Peyer's patch (tissue), 4 donors: ENCODE measurements around the gene FNDC5. TPM values are rescaled to one million over a fixed set of nuclear protein-coding genes. Genes with fewer than 3 reads are reported as not detected.

Source experiments
- DNase-seq, 3 donors: peaks; one replicate each; pipeline ENCODE4 v3.0.0-alpha.2; 2017 to 2019
- H3K27ac ChIP-seq, 4 donors: fragments of 200-600 bp; sonication (generic); one replicate each; pipeline ENCODE4 v1.5.1; 2016 to 2019
- H3K27me3 ChIP-seq, 2 donors: fragments of 200-600 bp; sonication (generic); one replicate each; pipeline ENCODE4 v1.5.1; 2019
- H3K36me3 ChIP-seq, 3 donors: fragments of 200-600 bp; sonication (generic); one replicate each; pipeline ENCODE4 v1.5.1; 2016 to 2019
- H3K4me1 ChIP-seq, 4 donors: fragments of 200-600 bp; sonication (generic); one replicate each; pipeline ENCODE4 v1.5.1; 2016 to 2019
- H3K4me3 ChIP-seq, 4 donors: fragments of 200-600 bp; sonication (generic); 1 replicate in 3 of 4; 2 replicates in 1 of 4; pipeline ENCODE4 v1.5.1; 2016 to 2019; ENCODE audit warnings: mild to moderate bottlenecking in 1 of 4
- H3K9me3 ChIP-seq, 4 donors: fragments of 200-600 bp; sonication (generic); one replicate each; pipeline ENCODE4 v1.5.1; 2016 to 2019; ENCODE audit warnings: mild to moderate bottlenecking in 1 of 4
- CTCF ChIP-seq, 6 experiments: fragments of 450-650 bp in 4 of 6; fragments of 200-600 bp in 2 of 6; sonication (generic) in 1 of 6; IDR thresholded peaks; one replicate each; pipeline ENCODE4 v1.5.1; 2017 to 2019; ENCODE audit warnings: antibody characterized with exemption in 6 of 6, mild to moderate bottlenecking in 3 of 6, moderate library complexity in 1 of 6
- POLR2A ChIP-seq, 2 donors: fragments of 450-650 bp; IDR thresholded peaks; one replicate each; pipeline ENCODE4 v1.5.1; 2017; ENCODE audit warnings: antibody characterized with exemption in 2 of 2, mild to moderate bottlenecking in 2 of 2, moderate library complexity in 2 of 2
- total RNA-seq, 4 donors: library from RNA; depleted of rRNA; stranded (reverse); fragments of >200 nt; gene quantifications; one replicate each; pipeline ENCODE4 v1.1.0, GENCODE V29; 2016

Gene FNDC5
- total RNA-seq, 4 donors from 2014 or later, result 1.8 TPM; not detected in 3

GRCh38 chr1:32859915-32860314 is 10.8 kb downstream of the FNDC5 start:
- TF ChIP-seq CTCF (IDR thresholded peaks at IDR 0.05) (no peak), POLR2A (IDR thresholded peaks at IDR 0.05) (no peak)

GRCh38 chr1:32858791-32859190 is 11.9 kb downstream of the FNDC5 start:
- Histone ChIP-seq H3K9me3 (no peaks in the 10 kb centered on the region), H3K27me3 (no peaks in the 10 kb centered on the region), H3K27ac (no peak overlapping the region), H3K4me1 (no peaks in the 10 kb centered on the region), H3K36me3 (peaks cover 0 to 37% (median 0%) of the 10 kb centered on the region in 3 donors), H3K4me3 (no peak overlapping the region)
- TF ChIP-seq CTCF (IDR thresholded peaks at IDR 0.05) (no peak), POLR2A (IDR thresholded peaks at IDR 0.05) (no peak)
- DNase-seq, result no peak

More at GRCh38 chr1:32859915-32860314, 10.8 kb downstream of the FNDC5 start:
- DNase-seq, result no peak
- Histone ChIP-seq H3K4me3 (no peak overlapping the region), H3K27me3 (no peaks in the 10 kb centered on the region), H3K9me3 (no peaks in the 10 kb centered on the region), H3K36me3 (peaks cover 0 to 37% (median 0%) of the 10 kb centered on the region in 3 donors), H3K27ac (no peak overlapping the region), H3K4me1 (no peaks in the 10 kb centered on the region)

GRCh38 chr1:32858136-32858535 is 12.6 kb downstream of the FNDC5 start:
- no peak overlapping the region for H3K4me3 ChIP-seq
- TF ChIP-seq POLR2A (IDR thresholded peaks at IDR 0.05), result no peak
- no peak for TF ChIP-seq CTCF (IDR thresholded peaks at IDR 0.05)
- H3K9me3 ChIP-seq, result no peaks in the 10 kb centered on the region
- H3K27ac ChIP-seq, result no peak overlapping the region
- peaks cover 0 to 36% (median 0%) of the 10 kb centered on the region in 3 donors for H3K36me3 ChIP-seq
- DNase-seq, result no peak
- H3K27me3 ChIP-seq, result no peaks in the 10 kb centered on the region
- no peaks in the 10 kb centered on the region for H3K4me1 ChIP-seq

GRCh38 chr1:32855861-32856617 is 14.7 kb downstream of the FNDC5 start:
- TF ChIP-seq CTCF (IDR thresholded peaks at IDR 0.05) (no peak), POLR2A (IDR thresholded peaks at IDR 0.05) (no peak)
- Histone ChIP-seq H3K36me3 (peaks cover 0 to 38% (median 0%) of the 10 kb centered on the region in 3 donors), H3K4me1 (no peaks in the 10 kb centered on the region), H3K27me3 (no peaks in the 10 kb centered on the region), H3K4me3 (no peak overlapping the region), H3K27ac (no peak overlapping the region), H3K9me3 (no peaks in the 10 kb centered on the region)
- no peak for DNase-seq

GRCh38 chr1:32848354-32849063 is 22.2 kb downstream of the FNDC5 start:
- H3K9me3 ChIP-seq, result no peaks in the 10 kb centered on the region
- H3K36me3 ChIP-seq, result peaks cover 0 to 30% (median 0%) of the 10 kb centered on the region in 3 donors
- TF ChIP-seq POLR2A (IDR thresholded peaks at IDR 0.05) (no peak), CTCF (IDR thresholded peaks at IDR 0.05) (no peak)
- H3K4me3 ChIP-seq, result no peak overlapping the region
- DNase-seq, result no peak
- no peaks in the 10 kb centered on the region for H3K4me1 ChIP-seq
- H3K27ac ChIP-seq, result no peak overlapping the region
- H3K27me3 ChIP-seq, result no peaks in the 10 kb centered on the region
